ENCODE results near the gene TREX2. TPM values are rescaled to one million over a fixed set of nuclear protein-coding genes. Genes with fewer than 3 reads are reported as not detected.

Gene TREX2
- total RNA-seq, 1 donor from 2014 or later = 1.2 TPM

GRCh38 chrX:153416781-153417450 lies 28.9 kb downstream of the TREX2 start:
- Histone ChIP-seq H3K27ac (no peak overlapping the region), H3K27me3 (no peaks in the 10 kb centered on the region), H3K36me3 (no peaks in the 10 kb centered on the region), H3K9me3 (no peaks in the 10 kb centered on the region), H3K4me1 (no peaks in the 10 kb centered on the region), H3K4me3 (no peak overlapping the region)
- TF ChIP-seq, protein P1, sequence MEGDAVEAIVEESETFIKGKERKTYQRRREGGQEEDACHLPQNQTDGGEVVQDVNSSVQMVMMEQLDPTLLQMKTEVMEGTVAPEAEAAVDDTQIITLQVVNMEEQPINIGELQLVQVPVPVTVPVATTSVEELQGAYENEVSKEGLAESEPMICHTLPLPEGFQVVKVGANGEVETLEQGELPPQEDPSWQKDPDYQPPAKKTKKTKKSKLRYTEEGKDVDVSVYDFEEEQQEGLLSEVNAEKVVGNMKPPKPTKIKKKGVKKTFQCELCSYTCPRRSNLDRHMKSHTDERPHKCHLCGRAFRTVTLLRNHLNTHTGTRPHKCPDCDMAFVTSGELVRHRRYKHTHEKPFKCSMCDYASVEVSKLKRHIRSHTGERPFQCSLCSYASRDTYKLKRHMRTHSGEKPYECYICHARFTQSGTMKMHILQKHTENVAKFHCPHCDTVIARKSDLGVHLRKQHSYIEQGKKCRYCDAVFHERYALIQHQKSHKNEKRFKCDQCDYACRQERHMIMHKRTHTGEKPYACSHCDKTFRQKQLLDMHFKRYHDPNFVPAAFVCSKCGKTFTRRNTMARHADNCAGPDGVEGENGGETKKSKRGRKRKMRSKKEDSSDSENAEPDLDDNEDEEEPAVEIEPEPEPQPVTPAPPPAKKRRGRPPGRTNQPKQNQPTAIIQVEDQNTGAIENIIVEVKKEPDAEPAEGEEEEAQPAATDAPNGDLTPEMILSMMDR (IDR thresholded peaks at IDR 0.05) = no peak
- no peak for DNase-seq
- ATAC-seq = peak; percentile 21
- intact Hi-C loops (cut with DNase I) = no loop called here

- Histone ChIP-seq H3K9me3 (no peaks in the 10 kb centered on the region), H3K4me1 (no peaks in the 10 kb centered on the region), H3K27ac (no peak overlapping the region), H3K36me3 (no peaks in the 10 kb centered on the region), H3K4me3 (no peak overlapping the region), H3K27me3 (no peaks in the 10 kb centered on the region)
- ATAC-seq = peak; percentile 66
- TF ChIP-seq, protein P1 (IDR thresholded peaks at IDR 0.05) = no peak
- intact Hi-C loops (cut with DNase I) = no loop called here
- peak; percentile 70 for DNase-seq
Measured at GRCh38 chrX:153414856-153415510, 30.9 kb downstream of the TREX2 start.

DNA sequence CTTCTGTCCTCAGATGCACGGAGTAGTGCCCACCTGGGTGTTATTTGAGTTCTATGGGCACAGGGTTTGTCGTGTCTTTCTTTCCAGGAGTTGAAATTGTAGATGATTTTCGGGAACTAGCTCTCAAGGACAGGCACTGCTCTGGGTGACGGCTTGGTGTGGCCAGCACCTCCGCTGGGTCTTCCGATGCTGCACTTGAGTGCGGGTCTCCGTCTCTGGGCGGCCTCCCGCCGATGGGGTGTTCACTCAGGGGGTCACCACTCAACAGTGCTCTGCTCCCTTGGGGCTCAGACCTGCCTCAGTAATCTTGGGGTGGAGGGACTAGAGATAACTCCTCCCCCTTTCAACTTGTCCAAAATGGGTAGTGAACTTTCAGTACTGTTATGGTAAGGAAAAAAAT lies 32.1 kb downstream of the TREX2 start:
- intact Hi-C loops (cut with DNase I) = no loop called here

DNA sequence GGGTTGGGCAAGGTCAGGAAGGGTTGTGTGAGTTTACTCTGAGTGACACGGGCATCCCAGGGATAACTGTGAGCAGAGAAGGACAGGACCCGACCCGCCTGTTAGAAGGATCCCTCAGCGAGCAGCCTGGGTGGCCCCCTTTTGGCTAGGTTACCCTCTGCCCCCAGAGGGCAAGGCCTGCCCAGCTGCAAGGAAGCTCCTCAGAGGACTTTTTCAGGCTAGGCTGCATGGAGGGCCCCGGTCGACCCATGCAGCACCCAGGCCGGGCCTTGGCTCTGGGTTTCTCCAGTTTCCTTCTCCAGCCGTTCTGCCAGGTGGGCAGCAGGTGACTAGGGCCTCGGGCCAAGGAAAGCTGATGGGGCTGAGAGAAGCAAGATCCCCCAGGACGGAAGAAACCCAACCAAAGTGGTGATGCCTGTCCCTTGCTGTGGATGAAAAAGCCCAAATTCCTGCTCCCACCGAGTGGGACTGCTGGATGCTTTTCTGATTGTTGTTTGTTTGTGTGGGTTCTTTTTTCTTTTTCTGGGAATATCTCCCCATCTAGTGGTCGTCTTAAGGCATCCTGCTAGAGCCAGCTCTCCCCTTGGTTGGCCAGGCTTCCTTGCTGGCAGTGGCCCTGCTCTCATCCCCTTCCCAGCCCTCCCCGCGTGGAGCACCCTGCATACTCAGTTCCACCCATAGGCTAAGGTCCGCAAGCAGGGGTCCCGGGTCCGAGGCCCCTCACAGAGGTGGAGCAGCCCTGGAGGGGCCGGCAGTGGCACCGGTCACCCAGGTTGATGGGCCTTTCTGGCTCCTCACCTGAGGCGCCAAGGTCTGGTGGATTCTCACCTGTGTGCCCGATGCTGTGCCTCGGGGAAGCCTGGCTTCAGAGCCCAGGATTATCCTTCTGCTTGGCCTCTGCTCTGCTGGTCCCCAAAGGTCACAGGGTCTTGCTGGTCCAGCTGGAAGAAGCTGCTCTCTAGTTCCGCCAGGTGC lies 32.8 kb downstream of the TREX2 start:
- Histone ChIP-seq H3K27me3 (no peaks in the 10 kb centered on the region), H3K4me3 (peak overlapping the region; percentile 56), H3K27ac (no peak overlapping the region), H3K36me3 (no peaks in the 10 kb centered on the region), H3K4me1 (no peaks in the 10 kb centered on the region), H3K9me3 (no peaks in the 10 kb centered on the region)
- ATAC-seq = no peak
- DNase-seq = no peak
- TF ChIP-seq, protein P1 (IDR thresholded peaks at IDR 0.05) = no peak
- intact Hi-C loops (cut with DNase I) = no loop called here

More for the DNA sequence above, 32.1 kb downstream of the TREX2 start:
- DNase-seq (no peak), ATAC-seq (no peak)
- TF ChIP-seq, protein P1 (IDR thresholded peaks at IDR 0.05) = no peak
- Histone ChIP-seq H3K4me1 (no peaks in the 10 kb centered on the region), H3K4me3 (no peak overlapping the region), H3K27me3 (no peaks in the 10 kb centered on the region), H3K36me3 (no peaks in the 10 kb centered on the region), H3K27ac (no peak overlapping the region), H3K9me3 (no peaks in the 10 kb centered on the region)

GRCh38 chrX:153411988-153412574 lies 33.8 kb downstream of the TREX2 start:
- Histone ChIP-seq H3K27ac (no peak overlapping the region), H3K27me3 (no peaks in the 10 kb centered on the region)

More at GRCh38 chrX:153411988-153412574, 33.8 kb downstream of the TREX2 start:
- no peak for DNase-seq
- Histone ChIP-seq H3K4me3 (peak overlapping the region; percentile 56), H3K36me3 (no peaks in the 10 kb centered on the region), H3K9me3 (no peaks in the 10 kb centered on the region), H3K4me1 (no peaks in the 10 kb centered on the region)
- ATAC-seq = no peak
- intact Hi-C loops (cut with DNase I) = no loop called here
- TF ChIP-seq, protein P1 (IDR thresholded peaks at IDR 0.05) = no peak

Data from upper lobe of right lung (tissue), 1 donor.